ENCODE results near the gene FBXO27. TPM values are rescaled to one million over a fixed set of nuclear protein-coding genes. Genes with fewer than 3 reads are reported as not detected.

FBXO27 gene
- total RNA-seq, 2 experiments from 2014 or later = 0.82 to 1.4 TPM

Other genes with a start within 250 kb of the FBXO27 start
- gene LGALS7B, start 243.3 kb downstream of the FBXO27 start, total RNA-seq = not detected
- gene LGALS4, start 219.6 kb downstream of the FBXO27 start, total RNA-seq = under 1 TPM; 0.65 to 0.82 TPM
- 100 to 1,000 TPM; 108 to 124 TPM for gene ECH1, start 200.8 kb downstream of the FBXO27 start, total RNA-seq
- gene HNRNPL, start 182.6 kb downstream of the FBXO27 start, total RNA-seq = 100 to 1,000 TPM; 677 to 698 TPM
- 10 to 100 TPM; 84.0 to 85.5 TPM for gene RINL, start 154.3 kb downstream of the FBXO27 start, total RNA-seq
- gene SIRT2, start 132.9 kb downstream of the FBXO27 start, total RNA-seq = 10 to 100 TPM; 28.3 to 30.4 TPM
- gene NFKBIB, start 132.6 kb downstream of the FBXO27 start, total RNA-seq = 100 to 1,000 TPM in 1 of 2 experiments, 10 to 100 TPM in 1; 99.9 to 103 TPM
- gene CCER2, start 120.4 kb downstream of the FBXO27 start, total RNA-seq = under 1 TPM; 0.44 to 0.53 TPM
- gene SARS2, start 101.8 kb downstream of the FBXO27 start, total RNA-seq = 10 to 100 TPM; 41.7 to 47.3 TPM
- gene MRPS12, start 101.6 kb downstream of the FBXO27 start, total RNA-seq = 100 to 1,000 TPM; 113 to 121 TPM
- not detected for gene FBXO17, start 56.8 kb downstream of the FBXO27 start, total RNA-seq
- gene ACP7, start 51.8 kb upstream of the FBXO27 start, total RNA-seq = not detected
- gene PAK4, start 93.2 kb upstream of the FBXO27 start, total RNA-seq = 10 to 100 TPM; 19.2 TPM
- not detected for gene NCCRP1, start 164.4 kb upstream of the FBXO27 start, total RNA-seq
- gene SYCN, start 171.7 kb upstream of the FBXO27 start, total RNA-seq = not detected
- gene IFNL3, start 212.5 kb upstream of the FBXO27 start, total RNA-seq = not detected
- gene IFNL4, start 216.3 kb upstream of the FBXO27 start, total RNA-seq = under 1 TPM; 0.25 TPM
- gene IFNL2, start 235.8 kb upstream of the FBXO27 start, total RNA-seq = not detected

Data from activated CD8-positive, alpha-beta memory T cell treated with anti-CD3 and anti-CD28 coated beads for 36 hours (primary cell).